H1 (cell line): ENCODE data around the gene TGM6. TPM values are rescaled to one million over a fixed set of nuclear protein-coding genes. Genes with fewer than 3 reads are reported as not detected.
A peak's percentile ranks its signal among the peaks of the same experiment; 100 is the strongest.

Experiments used
- CTCF ChIA-PET: fragments of 300-600 bp; sonication (Branson Sonifier 250); formaldehyde crosslinking; loops from one replicate; lab custom pipeline; 2021; ENCODE audit not compliant: partially characterized antibody; lab: Charles Lee
- POLR2A ChIA-PET: fragments of 300-600 bp; sonication (Branson Sonifier 250); formaldehyde crosslinking; loops from one replicate; lab custom pipeline; 2021; ENCODE audit warnings: inconsistent platforms; ENCODE audit not compliant: partially characterized antibody; lab: Charles Lee
- DNase-seq, 2 experiments: peaks; one replicate each; pipeline versions ENCODE4 v3.0.0 to v3.0.0-alpha.2; 2010 to 2022; ENCODE audit warnings: low spot score in 2 of 2, low read depth in 1 of 2, mixed read lengths in 1 of 2
- FAIRE-seq: peaks from 2 replicates; lab custom pipeline; 2011; peaks lifted over from hg19 to GRCh38; lab: Jason Lieb, UNC
- H2AFZ ChIP-seq: 2 replicates; pipeline ENCODE4 v1.8.1; 2012; ENCODE audit warnings: low read length, inconsistent platforms
- H2AK5ac ChIP-seq: 2 replicates; pipeline ENCODE4 v1.6.1; 2013; ENCODE audit warnings: low read depth, low read length
- H2BK120ac ChIP-seq: replicated peaks from 2 replicates; pipeline ENCODE3; 2013; ENCODE audit warnings: low read depth, low read length, inconsistent platforms
- H2BK12ac ChIP-seq: 2 replicates; pipeline ENCODE4 v1.6.1; 2013; ENCODE audit warnings: low read depth, low read length
- H2BK15ac ChIP-seq: 2 replicates; pipeline ENCODE4 v1.6.1; 2013; ENCODE audit warnings: low read length
- H2BK20ac ChIP-seq: 2 replicates; pipeline ENCODE4 v1.6.1; 2013; ENCODE audit warnings: low read length
- H2BK5ac ChIP-seq: 2 replicates; pipeline ENCODE4 v1.6.1; 2013; ENCODE audit warnings: low read depth, low read length
- H3K14ac ChIP-seq: 2 replicates; pipeline ENCODE4 v1.6.1; 2013; ENCODE audit warnings: inconsistent platforms; ENCODE audit not compliant: insufficient read length
- H3K18ac ChIP-seq: 2 replicates; pipeline ENCODE4 v1.6.1; 2013; ENCODE audit warnings: low read length; ENCODE audit errors: extremely low read depth
- H3K23ac ChIP-seq: 2 replicates; pipeline ENCODE4 v1.6.1; 2013; ENCODE audit warnings: inconsistent platforms; ENCODE audit not compliant: insufficient read length
- H3K23me2 ChIP-seq: 2 replicates; pipeline ENCODE4 v1.6.1; 2013; ENCODE audit warnings: low read depth, low read length
- H3K27ac ChIP-seq: 2 replicates; pipeline ENCODE4 v1.6.1; 2011; ENCODE audit warnings: low read depth, low read length, inconsistent platforms
- H3K27me3 ChIP-seq, 4 experiments: replicated peaks in 1 of 4; 1 replicate in 1 of 4; 2 replicates in 3 of 4; pipeline versions ENCODE4 v1.6.1 to v1.8.1; 2011 to 2013; ENCODE audit warnings: low read length in 3 of 4, mild to moderate bottlenecking in 3 of 4, inconsistent platforms in 2 of 4, mixed read lengths in 2 of 4, moderate library complexity in 1 of 4; ENCODE audit not compliant: control insufficient read depth in 3 of 4, insufficient read depth in 3 of 4; ENCODE audit errors: extremely low read depth in 1 of 4
- H3K36me3 ChIP-seq, 4 experiments: 2 replicates each; pipeline versions ENCODE4 v1.6.1 to v1.8.1; 2011 to 2013; ENCODE audit warnings: mild to moderate bottlenecking in 4 of 4, low read length in 3 of 4, moderate library complexity in 2 of 4, control low read depth in 1 of 4, inconsistent platforms in 1 of 4; ENCODE audit not compliant: insufficient read depth in 4 of 4, control insufficient read depth in 2 of 4
- H3K4ac ChIP-seq: replicated peaks from 2 replicates; pipeline ENCODE3; 2013; ENCODE audit warnings: low read length, low read depth, mixed read lengths, inconsistent platforms; ENCODE audit not compliant: insufficient read length
- H3K4me1 ChIP-seq, 4 experiments: replicated peaks in 1 of 4; 1 replicate in 1 of 4; 2 replicates in 3 of 4; pipeline versions ENCODE4 v1.6.1 to v1.8.1; 2011 to 2013; ENCODE audit warnings: low read length in 3 of 4, inconsistent platforms in 2 of 4, mixed read lengths in 1 of 4; ENCODE audit not compliant: insufficient read depth in 4 of 4, control insufficient read depth in 3 of 4
- H3K4me2 ChIP-seq, 2 experiments: 2 replicates each; pipeline versions ENCODE4 v1.6.1 to v1.8.1; 2011 to 2013; ENCODE audit warnings: low read depth in 2 of 2, low read length in 2 of 2, control low read depth in 1 of 2, inconsistent platforms in 1 of 2, mild to moderate bottlenecking in 1 of 2; ENCODE audit not compliant: insufficient read depth in 1 of 2
- H3K4me3 ChIP-seq, 4 experiments: fragments of 200-600, 300-600 bp in 1 of 4; sonication (generic), shearing (Covaris generic), sonication (Bioruptor Twin) in 1 of 4; 2 replicates each; pipeline versions ENCODE4 v1.5.1 to v1.8.1; 2011 to 2016; ENCODE audit warnings: low read length in 4 of 4, low read depth in 3 of 4, control low read depth in 2 of 4, inconsistent platforms in 2 of 4, mild to moderate bottlenecking in 2 of 4, mixed read lengths in 1 of 4, moderate library complexity in 1 of 4; ENCODE audit not compliant: insufficient read depth in 2 of 4; ENCODE audit errors: extremely low read depth in 1 of 4
- H3K56ac ChIP-seq: replicated peaks from 2 replicates; pipeline ENCODE3; 2013; ENCODE audit warnings: low read depth, mild to moderate bottlenecking, mixed read lengths, low read length, inconsistent platforms; ENCODE audit not compliant: insufficient read length
- H3K79me1 ChIP-seq: 2 replicates; pipeline ENCODE4 v1.6.1; 2013; ENCODE audit warnings: low read depth, low read length, control low read depth
- H3K79me2 ChIP-seq, 2 experiments: 2 replicates each; pipeline versions ENCODE4 v1.6.1 to v1.8.1; 2012 to 2013; ENCODE audit warnings: low read length in 2 of 2, mild to moderate bottlenecking in 2 of 2, inconsistent platforms in 1 of 2; ENCODE audit not compliant: insufficient read depth in 2 of 2, control insufficient read depth in 1 of 2
- H3K9ac ChIP-seq, 4 experiments: replicated peaks in 1 of 4; 1 replicate in 1 of 4; 2 replicates in 3 of 4; pipeline versions ENCODE4 v1.6.1 to v1.8.1; 2011 to 2013; ENCODE audit warnings: low read depth in 3 of 4, low read length in 3 of 4, control low read depth in 2 of 4, mild to moderate bottlenecking in 2 of 4, moderate library complexity in 2 of 4, inconsistent platforms in 1 of 4; ENCODE audit errors: extremely low read depth in 1 of 4
- H3K9me3 ChIP-seq, 2 experiments: 2 replicates each; pipeline versions ENCODE4 v1.6.1 to v1.8.1; 2012 to 2013; ENCODE audit warnings: mild to moderate bottlenecking in 2 of 2, moderate library complexity in 2 of 2, control low read depth in 1 of 2, inconsistent platforms in 1 of 2, low read depth in 1 of 2, low read length in 1 of 2, mixed read lengths in 1 of 2; ENCODE audit not compliant: insufficient read depth in 2 of 2
- H4K20me1 ChIP-seq, 2 experiments: replicated peaks in 1 of 2; 2 replicates each; pipeline versions ENCODE3 to v1.8.1; 2011 to 2013; ENCODE audit warnings: inconsistent platforms in 2 of 2, low read length in 2 of 2, mild to moderate bottlenecking in 1 of 2; ENCODE audit not compliant: insufficient read depth in 2 of 2, control insufficient read depth in 1 of 2
- H4K5ac ChIP-seq: 2 replicates; pipeline ENCODE4 v1.6.1; 2013; ENCODE audit warnings: low read length, low read depth, mixed read lengths, inconsistent platforms; ENCODE audit not compliant: insufficient read length
- H4K8ac ChIP-seq: 2 replicates; pipeline ENCODE4 v1.8.0; 2013; ENCODE audit warnings: mild to moderate bottlenecking, moderate library complexity, low read length, inconsistent platforms; ENCODE audit not compliant: insufficient read depth; ENCODE audit errors: extremely low read depth
- H4K91ac ChIP-seq: replicated peaks from 2 replicates; pipeline ENCODE3; 2013; ENCODE audit warnings: low read length, mixed read lengths, inconsistent platforms; ENCODE audit not compliant: insufficient read length
- CTCF ChIP-seq, 3 experiments: IDR thresholded peaks; 1 replicate in 2 of 3; 2 replicates in 1 of 3; pipeline versions ENCODE4 v1.5.1 to v1.6.1; 2011; ENCODE audit warnings: low read length in 3 of 3, mild to moderate bottlenecking in 3 of 3, inconsistent platforms in 2 of 3, low read depth in 1 of 3, moderate library complexity in 1 of 3; ENCODE audit not compliant: insufficient read depth in 1 of 3; ENCODE audit errors: control extremely low read depth in 1 of 3
- HDAC2 ChIP-seq, 2 experiments: fragments of 300-600 bp in 1 of 2; sonication (generic) in 1 of 2; IDR thresholded peaks; 2 replicates each; pipeline ENCODE4 v1.6.1; 2011 to 2012; ENCODE audit warnings: low read depth in 2 of 2, low read length in 2 of 2, mild to moderate bottlenecking in 2 of 2, moderate library complexity in 2 of 2, borderline replicate concordance in 1 of 2, inconsistent platforms in 1 of 2
- KDM1A ChIP-seq: fragments of 200-600, 300-600 bp; sonication (generic); IDR thresholded peaks from 2 replicates; pipeline ENCODE4 v1.7.1; 2016; ENCODE audit warnings: mild to moderate bottlenecking, low read length, borderline replicate concordance
- NRF1 ChIP-seq: IDR thresholded peaks from 2 replicates; pipeline ENCODE4 v1.6.1; 2011; ENCODE audit warnings: mild to moderate bottlenecking, low read depth, low read length, improper control_type of control experiment
- RAD21 ChIP-seq, 2 experiments: IDR thresholded peaks in 1 of 2; conservative IDR thresholded peaks in 1 of 2; 2 replicates each; pipeline ENCODE4 v1.6.1; 2011; ENCODE audit warnings: low read depth in 2 of 2, low read length in 2 of 2, improper control_type of control experiment in 1 of 2, inconsistent platforms in 1 of 2, mild to moderate bottlenecking in 1 of 2, moderate library complexity in 1 of 2
- RBBP5 ChIP-seq: IDR thresholded peaks from 2 replicates; pipeline ENCODE4 v1.7.1; 2012; ENCODE audit warnings: low read depth, mild to moderate bottlenecking, inconsistent platforms, low read length, moderate library complexity, borderline replicate concordance
- RFX5 ChIP-seq: IDR thresholded peaks from 2 replicates; pipeline ENCODE4 v1.6.1; 2011; ENCODE audit warnings: low read depth, low read length, improper control_type of control experiment, borderline replicate concordance
- ZNF274 ChIP-seq: IDR thresholded peaks from 2 replicates; pipeline ENCODE4 v1.7.0; 2012; ENCODE audit warnings: low read length, borderline replicate concordance; ENCODE audit errors: extremely low read depth
- WGBS, 2 experiments: shearing (Covaris generic) in 1 of 2; methylation state at CpG; one replicate each; pipeline versions ENCODE4 v1.1.6 to v1.1.7; 2013 to 2015; ENCODE audit warnings: low lambda C conversion rate in 2 of 2, mixed read lengths in 2 of 2, inconsistent platforms in 1 of 2, low coverage in 1 of 2, missing lambda C conversion rate in 1 of 2; ENCODE audit not compliant: insufficient replicate concordance in 2 of 2, insufficient coverage in 1 of 2, insufficient read length in 1 of 2; ENCODE audit errors: extremely low coverage in 1 of 2, missing lambda C conversion rate in 1 of 2; 5-methylcytosine and 5-hydroxymethylcytosine counted together
- polyA plus RNA-seq, 7 experiments: library from polyadenylated mRNA; depleted of rRNA in 3 of 7; stranded (reverse) in 5 of 7; unstranded in 2 of 7; fragments of >200 nt in 5 of 7; fragments of 200-250 nt in 2 of 7; gene quantifications; 1 replicate in 5 of 7; 2 replicates in 1 of 7; 4 replicates in 1 of 7; pipeline versions ENCODE4 v1.2.1 to v1.2.3, GENCODE V29; 2011 to 2013; ENCODE audit warnings: missing spikeins in 2 of 7, mixed read lengths in 2 of 7
- total RNA-seq: library from RNA; stranded (reverse); fragmentation: NEBNext Ultra II Directional; extraction: Animal tissue kit (Norgen Biotek cat#: 25700); gene quantifications from 2 replicates; pipeline ENCODE4 v1.2.1, GENCODE V29; 2021

Gene TGM6
- total and polyA plus RNA-seq, 2 of the 8 experiments (the other 6 are each of a cell fraction or from before 2014, with no cell fraction given) = 0.03 TPM; not detected in 1

GRCh38 chr20:2397595-2398145 lies 17.0 kb downstream of the TGM6 start:
- no peak overlapping the region for H2BK20ac ChIP-seq
- H3K36me3 ChIP-seq = no peaks in the 10 kb centered on the region
- no peak overlapping the region for H4K5ac ChIP-seq
- no peak overlapping the region for H2AFZ ChIP-seq
- no peaks in the 10 kb centered on the region for H3K23me2 ChIP-seq
- H3K14ac ChIP-seq = no peak overlapping the region
- no peak for FAIRE-seq
- H2BK15ac ChIP-seq = no peak overlapping the region
- H3K27ac ChIP-seq = no peak overlapping the region
- H3K4me1 ChIP-seq = no peaks in the 10 kb centered on the region
- H3K27me3 ChIP-seq = no peaks in the 10 kb centered on the region
- H3K4me3 ChIP-seq = no peak overlapping the region
- no peak overlapping the region for H3K23ac ChIP-seq
- ChIA-PET POLR2A (no interaction called here), CTCF (interaction anchor here (0.8 to 18.3 kb wide), 4 partner anchors 13 to 487 kb away, joined by 3 to 210 read pairs (median 4); partner anchors contain the start of gene TGM6)
- H2BK5ac ChIP-seq = no peak overlapping the region
- H2BK120ac ChIP-seq = no peak overlapping the region
- no peak overlapping the region for H3K18ac ChIP-seq
- H3K79me2 ChIP-seq = no peaks in the 10 kb centered on the region
- H3K56ac ChIP-seq = no peak overlapping the region
- WGBS, 2 experiments = 88% methylated on average over 12 of the region's 12 CpGs; no CpG with 5 or more reads in 1 of the 2 experiments
- H3K9ac ChIP-seq = no peak overlapping the region
- no peak overlapping the region; the same call in 1 of the 2 replicates for H4K8ac ChIP-seq
- no peak overlapping the region for H3K4ac ChIP-seq
- no peak overlapping the region for H4K91ac ChIP-seq
- H2BK12ac ChIP-seq = peak overlapping the region; percentile 50; the same call in 1 of the 2 replicates
- no peaks in the 10 kb centered on the region for H3K9me3 ChIP-seq
- no peak for DNase-seq
- H4K20me1 ChIP-seq = no peaks in the 10 kb centered on the region
- no peak overlapping the region for H2AK5ac ChIP-seq
- H3K79me1 ChIP-seq = no peaks in the 10 kb centered on the region
- H3K4me2 ChIP-seq = no peak overlapping the region
- TF ChIP-seq RFX5 (no peak), CTCF (IDR thresholded peaks at IDR 0.05; ENCODE audit: control extremely low read depth in 1 of 3, insufficient read depth in 1 of 3, low read depth in 1 of 3, low read length in 3 of 3) (peak; percentile 53 to 69 (median 62)), KDM1A (no peak), RBBP5 (no peak), RAD21 (IDR thresholded peaks at IDR 0.05 in 1 of 2, conservative IDR thresholded peaks at IDR 0.05 in 1 of 2; ENCODE audit: low read depth in 2 of 2, low read length in 2 of 2) (peak in 1 of 2 experiments; percentile 35; a peak in 2 of 4 replicates), NRF1 (no peak), ZNF274 (no peak), HDAC2 (IDR thresholded peaks at IDR 0.05; ENCODE audit: borderline replicate concordance in 1 of 2, low read depth in 2 of 2, low read length in 2 of 2) (no peak)
